PC-3 (cell line): ENCODE data around the gene WWC2. TPM values are rescaled to one million over a fixed set of nuclear protein-coding genes. Genes with fewer than 3 reads are reported as not detected.

ENCODE experiments used
- ATAC-seq: fragments of 200-7000 bp; cut with Tn5 transposase; 2 replicates; pipeline ENCODE4 v1.9.1; 2020; ENCODE audit warnings: mild to moderate bottlenecking, moderate library complexity
- BruUV-seq: library from RNA; stranded (reverse); fragments of 400-500 nt; replicated peaks from 2 replicates; lab custom pipeline; 2021; lab: Mats Ljungman, UMichigan
- CTCF ChIA-PET: fragments of 300-600 bp; sonication (Branson Sonifier 250); formaldehyde crosslinking; loops from one replicate; lab custom pipeline; 2022; ENCODE audit warnings: antibody characterized with exemption; lab: Charles Lee
- POLR2A ChIA-PET: fragments of 300-600 bp; sonication (Branson Sonifier 250); formaldehyde crosslinking; loops from one replicate; lab custom pipeline; 2022; ENCODE audit warnings: antibody characterized with exemption; ENCODE audit not compliant: unreplicated experiment; lab: Charles Lee
- DNase-seq: peaks from one replicate; pipeline ENCODE4 v3.0.0-alpha.2; 2015
- H2AFZ ChIP-seq: fragments of 300-600 bp; sonication (generic); 2 replicates; pipeline ENCODE4 v1.6.0; 2016; ENCODE audit warnings: antibody characterized with exemption, low read length
- H3F3A ChIP-seq: fragments of 300-600 bp; sonication (generic); one replicate; pipeline ENCODE4 v1.6.0; 2017; ENCODE audit warnings: antibody characterized with exemption, low read length, control low read depth, mild to moderate bottlenecking; ENCODE audit not compliant: unreplicated experiment
- H3K27ac ChIP-seq: fragments of 300-600 bp; sonication (generic); 2 replicates; pipeline ENCODE4 v1.5.1; 2016; ENCODE audit warnings: mild to moderate bottlenecking, low read length
- H3K27me3 ChIP-seq: fragments of 300-600 bp; sonication (generic); 2 replicates; pipeline ENCODE4 v1.6.1; 2016; ENCODE audit warnings: low read length, mixed read lengths
- H3K36me3 ChIP-seq: fragments of 300-600 bp; sonication (generic); 2 replicates; pipeline ENCODE4 v1.6.1; 2016; ENCODE audit warnings: low read depth, mixed run types, low read length, mixed read lengths
- H3K4me1 ChIP-seq: fragments of 300-600 bp; sonication (generic); 2 replicates; pipeline ENCODE4 v1.5.1; 2016; ENCODE audit warnings: low read length; ENCODE audit not compliant: insufficient read depth
- H3K4me2 ChIP-seq: fragments of 300-600 bp; sonication (generic); 2 replicates; pipeline ENCODE4 v1.6.0; 2016; ENCODE audit warnings: low read length
- H3K4me3 ChIP-seq: fragments of 300-600 bp; sonication (generic); 2 replicates; pipeline ENCODE4 v1.5.1; 2016; ENCODE audit warnings: mild to moderate bottlenecking, low read length, mixed read lengths
- H3K79me2 ChIP-seq: fragments of 300-600 bp; sonication (generic); 2 replicates; pipeline ENCODE4 v1.6.1; 2017; ENCODE audit warnings: low read length, mixed read lengths
- H3K9ac ChIP-seq: fragments of 300-600 bp; sonication (generic); 2 replicates; pipeline ENCODE4 v1.6.0; 2016; ENCODE audit warnings: mild to moderate bottlenecking, low read length
- H3K9me2 ChIP-seq: fragments of 300-600 bp; sonication (generic); replicated peaks from 2 replicates; pipeline ENCODE4 v1.6.1; 2016; ENCODE audit warnings: mixed run types, low read length, mixed read lengths
- H3K9me3 ChIP-seq: fragments of 300-600 bp; sonication (generic); 2 replicates; pipeline ENCODE4 v1.6.1; 2016; ENCODE audit warnings: low read length, mixed read lengths
- H4K20me1 ChIP-seq: fragments of 300-600 bp; sonication (generic); 2 replicates; pipeline ENCODE4 v1.6.1; 2016; ENCODE audit warnings: low read length, mixed read lengths
- EZH2 ChIP-seq: fragments of 300-600 bp; sonication (generic); IDR thresholded peaks from one replicate; pipeline ENCODE4 v1.6.1; 2017; ENCODE audit warnings: antibody characterized with exemption, mild to moderate bottlenecking, low read length; ENCODE audit not compliant: unreplicated experiment
- EZH2phosphoT487 ChIP-seq: fragments of 300-600 bp; sonication (generic); IDR thresholded peaks from 2 replicates; pipeline ENCODE4 v1.6.1; 2018; ENCODE audit warnings: mild to moderate bottlenecking, antibody characterized with exemption, low read length, borderline replicate concordance
- intact Hi-C: fragments of 100-400 bp; cut with micrococcal nuclease; formaldehyde crosslinking; loops from 2 replicates; pipeline ENCODE4 v1.9.0; 2023
- total RNA-seq: library from RNA; depleted of rRNA; stranded (reverse); fragments of >200 nt; gene quantifications from 2 replicates; pipeline ENCODE4 v1.2.3, GENCODE V29; 2014; rRNA removed
- TF ChIP-seq, protein P1 (sequence below): fragments of 300-600 bp; sonication (generic); conservative IDR thresholded peaks from 2 replicates; pipeline ENCODE4 v1.5.1; 2017; ENCODE audit warnings: antibody characterized with exemption, low read depth, mild to moderate bottlenecking, low read length

The WWC2 gene
- total RNA-seq, 1 experiment from 2014 or later = 15.8 TPM

DNA sequence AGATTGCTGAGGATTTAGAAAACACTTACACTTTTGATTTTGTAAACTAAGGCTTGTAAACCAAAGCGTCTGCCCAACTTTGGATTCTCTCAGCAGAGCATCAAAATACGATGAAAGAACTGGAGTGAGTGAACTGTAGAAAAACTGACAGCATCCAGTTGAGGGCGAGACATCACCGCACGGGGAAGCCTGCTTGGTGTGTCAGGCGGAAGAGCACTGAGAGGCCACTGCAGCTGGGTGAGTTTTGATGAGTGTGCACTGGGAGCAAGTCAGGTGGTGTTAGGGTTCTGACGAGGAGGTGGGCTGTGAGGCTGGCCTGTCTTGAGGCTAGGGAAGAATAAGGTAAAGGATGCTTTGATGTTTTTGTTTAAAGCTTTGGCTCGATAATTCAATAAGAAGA, 270.0 kb downstream of the WWC2 start:
- Histone ChIP-seq H3K9me2 (no peaks in the 10 kb centered on the region), H3K79me2 (no peaks in the 10 kb centered on the region), H3K9me3 (no peaks in the 10 kb centered on the region), H3K27ac (no peak overlapping the region), H3K36me3 (no peaks in the 10 kb centered on the region), H3K4me2 (no peak overlapping the region), H3K27me3 (no peaks in the 10 kb centered on the region), H2AFZ (no peak overlapping the region), H3K4me3 (no peak overlapping the region), H3F3A (no peaks in the 10 kb centered on the region), H3K9ac (no peak overlapping the region), H3K4me1 (no peaks in the 10 kb centered on the region), H4K20me1 (no peaks in the 10 kb centered on the region)
- DNase-seq (no peak), ATAC-seq (no peak)
- intact Hi-C loops = no loop called here
- CTCF ChIA-PET = no interaction called here
- POLR2A ChIA-PET = no interaction called here
- BruUV-seq = no TSS peak
- no peak for TF ChIP-seq EZH2
- no peak for TF ChIP-seq EZH2phosphoT487
- TF ChIP-seq, protein P1, sequence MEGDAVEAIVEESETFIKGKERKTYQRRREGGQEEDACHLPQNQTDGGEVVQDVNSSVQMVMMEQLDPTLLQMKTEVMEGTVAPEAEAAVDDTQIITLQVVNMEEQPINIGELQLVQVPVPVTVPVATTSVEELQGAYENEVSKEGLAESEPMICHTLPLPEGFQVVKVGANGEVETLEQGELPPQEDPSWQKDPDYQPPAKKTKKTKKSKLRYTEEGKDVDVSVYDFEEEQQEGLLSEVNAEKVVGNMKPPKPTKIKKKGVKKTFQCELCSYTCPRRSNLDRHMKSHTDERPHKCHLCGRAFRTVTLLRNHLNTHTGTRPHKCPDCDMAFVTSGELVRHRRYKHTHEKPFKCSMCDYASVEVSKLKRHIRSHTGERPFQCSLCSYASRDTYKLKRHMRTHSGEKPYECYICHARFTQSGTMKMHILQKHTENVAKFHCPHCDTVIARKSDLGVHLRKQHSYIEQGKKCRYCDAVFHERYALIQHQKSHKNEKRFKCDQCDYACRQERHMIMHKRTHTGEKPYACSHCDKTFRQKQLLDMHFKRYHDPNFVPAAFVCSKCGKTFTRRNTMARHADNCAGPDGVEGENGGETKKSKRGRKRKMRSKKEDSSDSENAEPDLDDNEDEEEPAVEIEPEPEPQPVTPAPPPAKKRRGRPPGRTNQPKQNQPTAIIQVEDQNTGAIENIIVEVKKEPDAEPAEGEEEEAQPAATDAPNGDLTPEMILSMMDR = no peak

Other genes starting within 250 kb of the WWC2 start
- 58.1 and 62.3 TPM in 2 replicates for gene DCTD, start 181.9 kb upstream of the WWC2 start, total RNA-seq
- gene CLDN22, start 221.0 kb downstream of the WWC2 start, total RNA-seq = not detected in 2 replicates
- not detected in 2 replicates for gene CLDN24, start 223.2 kb downstream of the WWC2 start, total RNA-seq